SHP77 (cell line): Measurements from ENCODE around the gene INO80E.

Experiments
- DNase-seq, 2 experiments: peaks; one replicate each; lab custom pipeline; 2025; lab: John Stamatoyannopoulos, UW

The INO80E gene

DNA sequence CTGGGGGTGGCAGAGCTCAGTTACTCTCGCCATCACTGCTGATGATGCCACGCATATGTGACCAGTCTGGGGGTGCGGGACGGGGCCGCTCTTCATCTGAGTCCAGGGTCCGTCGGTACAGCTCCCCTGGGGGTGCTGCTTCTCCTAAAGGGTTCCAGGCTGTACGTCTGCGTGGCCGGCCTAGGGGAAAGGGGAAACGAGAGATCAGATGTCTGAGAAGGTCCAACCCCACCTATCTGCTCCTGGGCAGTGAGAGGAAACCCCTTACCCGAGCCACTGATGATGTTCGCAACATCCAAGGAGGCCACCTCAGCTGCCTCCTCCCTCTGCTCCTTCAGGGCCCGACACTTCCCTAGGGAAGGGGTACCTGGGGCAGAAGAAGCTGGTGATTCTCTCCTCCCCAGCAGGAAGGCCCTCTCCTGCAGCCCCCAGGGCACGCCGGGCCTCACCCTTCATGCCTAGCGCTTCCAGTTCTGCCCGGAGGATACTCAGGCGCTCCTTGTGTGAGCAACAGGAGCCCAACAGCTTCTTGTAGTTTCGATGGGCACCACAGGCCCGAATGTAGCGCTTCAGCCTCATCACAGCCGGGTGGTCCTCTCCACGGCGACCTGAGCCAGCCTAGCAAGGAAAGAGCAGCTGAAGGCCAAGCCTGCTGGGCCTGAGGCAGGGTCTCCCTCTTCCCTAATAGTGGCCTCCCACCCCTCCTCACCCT lies 2.7 kb upstream of the INO80E start:
- DNase-seq, result no peak

DNA sequence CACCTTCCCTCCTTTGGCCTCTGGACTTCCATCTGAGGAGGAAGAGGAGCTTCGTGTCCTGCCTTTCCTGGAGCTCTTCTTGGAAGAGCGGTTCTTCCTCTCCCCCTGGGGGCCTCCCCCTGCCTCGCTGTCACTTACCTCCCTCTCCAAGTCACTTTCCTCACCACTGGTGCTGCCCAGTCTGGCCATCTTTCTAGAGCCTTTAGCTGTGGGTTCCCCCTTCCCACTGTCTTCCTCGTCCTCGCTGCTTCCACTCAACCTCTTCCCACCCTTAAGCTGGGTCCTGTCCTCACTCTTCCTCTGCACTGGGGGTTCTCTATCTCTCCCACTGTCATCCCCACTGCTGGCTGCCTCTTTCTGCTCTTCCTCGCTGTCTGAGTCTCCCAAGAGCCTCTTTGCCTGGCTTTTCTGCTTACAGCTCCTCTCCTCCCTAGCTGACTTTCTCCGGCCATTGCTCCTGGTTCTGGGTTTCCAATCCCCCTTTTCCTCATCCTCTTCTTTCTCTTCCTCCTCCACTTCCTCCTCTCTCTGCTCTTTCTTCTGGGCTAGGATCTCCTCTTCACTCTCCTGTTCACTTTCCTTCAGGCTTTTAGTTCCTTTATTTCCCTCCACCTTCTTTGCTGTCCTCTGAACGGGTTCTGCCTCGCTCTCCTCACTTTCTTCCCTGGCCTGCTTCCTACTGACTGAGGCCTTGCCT lies 2.0 kb upstream of the INO80E start:
- no peak for DNase-seq

DNA sequence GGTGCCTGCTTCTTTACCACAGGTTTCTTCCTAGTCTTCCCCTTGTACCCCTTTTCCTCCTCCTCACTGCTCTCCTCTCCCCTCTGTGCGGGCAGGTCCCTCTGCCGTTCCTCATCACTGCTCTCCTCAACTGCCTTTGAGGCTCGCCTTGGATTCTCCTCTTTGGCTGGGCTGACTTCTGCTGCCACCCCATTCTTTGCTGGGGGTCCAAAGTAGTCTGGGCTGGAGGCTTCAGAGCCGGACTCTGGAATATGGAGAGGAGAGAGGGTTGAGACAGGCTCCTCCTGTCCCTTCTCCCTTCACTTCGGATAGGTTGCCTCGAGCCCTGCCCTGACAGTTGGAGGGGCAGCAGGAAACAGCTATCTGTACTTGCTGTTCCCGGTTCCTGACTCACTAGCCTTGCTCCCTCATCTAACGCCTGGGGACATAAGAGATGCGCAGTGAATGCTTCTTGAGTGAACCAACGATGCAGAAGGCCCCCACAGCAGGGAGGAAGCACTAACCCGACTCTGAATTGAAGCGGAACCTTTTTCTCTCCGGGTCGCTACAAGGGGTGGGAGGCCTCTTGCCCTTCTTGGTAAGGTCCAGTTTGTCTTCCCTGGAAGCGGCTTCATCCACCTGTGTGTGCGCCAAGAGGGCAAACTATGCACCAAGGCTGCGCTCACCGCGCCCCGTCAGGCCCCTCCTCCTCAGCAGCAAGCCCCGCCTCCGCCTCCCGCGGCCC lies 1.3 kb upstream of the INO80E start:
- no peak for DNase-seq

DNA sequence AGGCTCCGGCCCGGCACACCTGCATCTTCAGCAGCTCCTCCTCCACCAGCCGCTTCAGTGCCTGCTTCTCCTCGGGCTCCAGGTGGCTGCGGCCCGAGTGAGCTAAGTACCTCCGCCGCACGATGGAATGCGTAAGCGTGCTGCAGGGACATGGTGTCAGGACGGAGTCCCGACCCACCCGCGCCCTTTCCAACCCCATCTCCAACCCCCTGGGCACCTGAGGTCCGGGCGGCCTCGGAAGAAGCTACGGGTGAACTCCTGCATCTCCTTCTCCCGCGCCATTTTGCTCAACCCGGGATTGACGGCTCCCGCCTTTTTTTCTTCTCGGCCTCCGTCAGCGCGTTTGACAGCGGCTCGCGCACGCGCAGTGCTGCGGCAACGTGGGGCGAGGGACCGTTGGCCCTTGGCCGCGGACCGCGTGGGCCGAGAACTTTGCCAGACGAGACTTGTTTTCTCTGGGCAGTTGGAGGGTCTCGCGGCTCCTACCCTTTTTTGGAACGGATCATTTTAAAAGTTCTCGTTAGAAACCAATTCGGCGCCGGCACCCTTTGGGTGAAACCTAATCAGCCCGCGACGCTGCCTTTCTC lies 624 bp upstream of the INO80E start, which contains the start of gene HIRIP3:
HIRIP3 (minus strand) TSS at position 294 of the 587 bp plus-strand sequence; CDS start at position 282, 12 bp downstream.
- DNase-seq, result peak; percentile 89 to 91

DNA sequence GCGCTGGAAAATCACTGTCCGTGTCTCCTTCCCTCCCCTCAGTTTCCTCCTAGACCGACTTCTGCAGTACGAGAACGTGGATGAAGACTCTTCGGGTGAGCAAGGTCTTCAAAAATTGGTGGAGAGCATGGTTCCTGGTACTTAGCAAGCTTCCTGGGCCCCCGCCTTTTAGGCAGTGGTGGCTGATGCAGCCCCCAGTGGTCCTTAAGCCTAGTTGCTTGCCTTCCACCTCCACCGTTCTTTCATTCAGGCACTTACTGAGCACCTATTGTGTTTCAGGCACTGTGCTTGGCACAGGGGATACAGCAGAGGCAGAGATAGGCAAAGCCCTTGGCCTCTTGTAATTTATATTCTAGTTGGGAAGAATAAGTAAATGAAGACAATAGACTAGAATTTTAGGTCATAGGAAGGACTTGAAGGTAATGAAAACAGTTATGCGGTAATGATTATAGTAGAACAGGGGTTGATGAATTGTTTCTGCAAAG lies 767 bp downstream of the INO80E start:
- no peak for DNase-seq

DNA sequence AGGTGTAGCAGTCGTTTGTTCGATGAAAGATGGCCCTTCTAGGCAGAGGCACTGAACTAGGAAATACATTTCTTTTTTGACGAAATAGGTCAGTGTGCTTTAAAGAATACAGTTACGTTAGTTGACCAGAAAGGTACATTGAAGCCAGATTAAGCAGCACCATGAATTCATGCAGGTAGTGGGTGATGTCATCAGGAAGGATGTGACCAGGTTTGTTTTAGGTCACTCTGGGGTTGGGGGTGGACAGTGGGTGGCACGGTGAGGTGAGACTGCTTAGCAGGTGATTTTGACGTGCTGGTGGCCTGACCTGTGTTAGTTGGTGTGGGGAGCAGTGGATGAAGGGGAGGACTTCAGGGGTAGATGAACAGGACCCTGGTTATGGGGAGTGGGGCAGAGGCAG lies 3.6 kb downstream of the INO80E start:
- no peak for DNase-seq

DNA sequence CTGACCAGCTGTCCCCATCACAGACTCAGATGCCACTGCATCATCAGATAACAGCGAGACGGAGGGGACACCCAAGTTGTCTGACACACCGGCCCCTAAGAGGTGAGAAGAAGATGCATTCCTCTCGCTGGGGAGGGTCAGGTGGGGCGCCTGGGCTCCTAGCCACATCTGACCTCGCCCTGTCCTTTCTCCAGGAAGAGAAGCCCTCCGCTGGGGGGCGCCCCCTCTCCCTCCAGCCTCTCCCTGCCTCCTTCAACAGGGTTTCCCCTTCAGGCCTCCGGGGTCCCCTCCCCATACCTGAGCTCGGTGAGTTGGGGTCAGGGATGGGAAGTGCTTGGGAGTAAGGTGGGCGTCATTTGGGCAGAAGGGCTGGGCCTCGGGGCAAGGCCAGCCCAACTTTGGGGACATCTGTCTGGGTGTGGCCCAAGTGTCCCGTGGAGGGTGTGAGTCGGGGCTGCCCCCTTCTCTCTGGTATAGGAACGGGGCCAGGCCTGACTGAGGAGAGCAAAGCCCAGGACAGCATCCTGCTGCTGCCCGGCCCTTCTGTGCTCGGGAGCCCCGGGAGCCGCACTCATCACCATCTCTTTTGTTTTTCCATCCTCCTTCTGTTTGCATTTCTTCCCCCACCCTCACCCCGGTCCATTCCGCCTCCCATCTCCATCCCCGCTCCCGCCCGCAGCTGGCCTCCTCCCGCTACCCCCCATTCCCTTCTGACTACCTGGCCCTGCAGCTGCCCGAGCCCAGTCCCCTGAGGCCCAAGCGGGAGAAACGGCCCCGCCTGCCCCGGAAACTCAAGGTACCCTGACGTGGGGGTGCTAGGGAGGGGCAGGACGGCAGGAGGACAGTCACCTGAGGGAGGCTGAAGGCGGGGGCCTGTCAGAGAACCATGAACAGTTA lies 4.9 kb downstream of the INO80E start:
- no peak for DNase-seq

DNA sequence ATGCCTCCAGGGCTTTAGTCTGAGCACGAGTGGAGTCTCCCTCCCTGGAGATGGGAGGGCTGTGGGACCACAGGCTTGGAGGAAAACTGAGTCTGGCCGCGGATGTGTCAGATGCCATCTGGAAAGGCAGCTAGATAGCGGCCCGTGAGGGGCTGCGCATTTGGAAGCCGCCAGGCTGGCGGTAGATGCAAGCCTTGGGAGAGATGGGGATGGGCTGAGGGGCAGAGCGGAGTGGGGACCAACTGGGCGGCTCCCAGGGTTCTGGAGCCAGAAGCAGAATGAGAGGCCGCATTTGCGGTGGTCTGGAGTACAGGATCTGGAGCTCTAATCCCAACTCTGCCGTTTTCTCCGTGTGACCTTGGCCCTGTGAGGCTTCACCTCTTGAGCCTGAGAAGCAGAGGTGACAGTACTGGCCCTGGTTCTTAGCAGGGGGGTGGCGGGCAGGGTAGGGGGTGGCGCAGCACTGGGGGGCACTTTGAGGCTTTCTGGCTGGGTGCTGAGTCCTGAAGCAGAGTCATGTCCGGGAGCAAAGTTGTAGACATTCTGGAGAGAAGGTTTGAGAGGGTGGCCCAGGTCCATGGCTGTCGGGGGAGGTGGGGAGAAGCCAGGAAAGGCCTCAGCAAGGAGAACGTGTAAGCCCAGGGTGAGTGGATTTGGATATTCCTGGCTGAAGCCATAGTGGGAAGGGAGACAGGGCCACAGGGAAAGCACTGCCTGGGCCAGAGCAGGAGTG lies 6.7 kb downstream of the INO80E start:
- DNase-seq, result no peak

DNA sequence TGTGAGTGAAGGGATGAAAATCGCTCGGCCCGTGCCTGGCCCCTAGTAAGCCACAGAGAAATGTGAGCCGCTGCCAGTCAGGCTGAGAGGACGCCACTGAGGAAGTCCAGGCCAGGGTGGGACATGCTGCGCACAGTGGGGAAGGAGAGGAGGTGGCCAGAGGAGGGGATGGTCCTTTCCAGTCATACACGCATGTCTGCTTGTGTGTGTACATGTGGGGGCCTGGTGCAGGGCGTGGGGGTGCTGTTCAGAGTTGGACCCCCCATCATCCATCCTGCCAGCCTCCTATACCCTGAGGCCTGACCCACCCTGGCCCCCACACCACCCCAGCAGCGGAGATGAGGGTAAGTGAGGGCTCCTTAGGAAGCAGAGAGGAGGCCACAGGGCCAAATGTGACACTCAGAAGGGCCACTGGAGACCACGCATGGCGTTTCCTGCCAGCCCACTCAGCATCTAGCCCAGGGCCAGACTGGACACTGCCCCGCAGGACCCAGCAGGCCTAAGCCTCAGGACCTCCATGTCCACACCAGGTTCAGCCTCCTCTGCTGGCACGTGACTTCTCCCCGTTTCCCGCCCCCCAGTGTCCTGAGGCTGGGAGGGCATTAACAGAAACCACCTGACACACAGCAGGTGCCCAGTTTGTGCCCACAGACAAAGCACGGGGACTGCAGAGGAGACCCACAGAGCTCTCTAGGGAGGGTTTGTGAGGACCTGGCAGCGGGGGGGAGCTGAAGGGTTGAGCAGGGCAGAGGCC lies 7.8 kb downstream of the INO80E start:
- no peak for DNase-seq

DNA sequence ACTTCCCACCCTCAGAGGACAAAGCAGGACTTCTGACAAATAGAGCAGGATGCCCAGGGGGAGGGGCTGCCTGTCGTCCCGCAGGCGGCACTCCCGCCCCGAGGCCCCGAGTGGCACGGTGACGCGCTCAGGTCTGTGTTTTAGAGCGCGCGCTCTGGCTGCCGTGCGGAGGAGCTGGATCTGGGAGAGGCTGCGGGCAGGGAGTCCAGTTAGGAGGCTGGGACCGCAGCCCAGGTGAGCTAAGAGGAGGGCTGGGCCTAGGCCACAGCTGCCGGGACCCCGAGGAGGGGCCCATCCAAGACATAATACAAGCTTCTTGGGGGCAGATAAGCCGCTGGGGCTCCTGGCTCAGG lies 8.4 kb downstream of the INO80E start:
- DNase-seq, result peak; percentile 42 to 76

DNA sequence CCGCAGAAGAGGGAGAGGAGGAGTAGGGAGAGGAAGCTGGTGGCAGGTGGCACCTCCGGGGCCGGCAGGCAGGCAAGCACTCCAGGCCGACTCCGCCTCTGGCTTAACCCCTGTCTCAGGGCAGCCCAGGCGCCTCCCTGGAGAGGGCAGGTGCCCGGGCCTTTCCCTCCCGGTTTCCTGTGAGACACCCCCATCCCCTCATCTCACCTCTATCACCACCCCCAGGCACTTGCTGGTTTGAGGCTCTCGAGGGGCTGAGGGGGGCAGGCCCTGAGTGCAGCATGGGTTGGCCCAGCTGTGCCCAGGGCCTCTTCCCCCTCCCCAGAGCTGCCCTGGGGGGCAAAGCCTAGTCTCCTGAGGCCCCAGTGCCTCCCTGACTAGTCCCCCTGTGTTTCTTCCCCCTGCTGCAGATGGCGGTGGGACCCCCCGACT lies 8.8 kb downstream of the INO80E start:
- DNase-seq, result peak; percentile 42 to 76

DNA sequence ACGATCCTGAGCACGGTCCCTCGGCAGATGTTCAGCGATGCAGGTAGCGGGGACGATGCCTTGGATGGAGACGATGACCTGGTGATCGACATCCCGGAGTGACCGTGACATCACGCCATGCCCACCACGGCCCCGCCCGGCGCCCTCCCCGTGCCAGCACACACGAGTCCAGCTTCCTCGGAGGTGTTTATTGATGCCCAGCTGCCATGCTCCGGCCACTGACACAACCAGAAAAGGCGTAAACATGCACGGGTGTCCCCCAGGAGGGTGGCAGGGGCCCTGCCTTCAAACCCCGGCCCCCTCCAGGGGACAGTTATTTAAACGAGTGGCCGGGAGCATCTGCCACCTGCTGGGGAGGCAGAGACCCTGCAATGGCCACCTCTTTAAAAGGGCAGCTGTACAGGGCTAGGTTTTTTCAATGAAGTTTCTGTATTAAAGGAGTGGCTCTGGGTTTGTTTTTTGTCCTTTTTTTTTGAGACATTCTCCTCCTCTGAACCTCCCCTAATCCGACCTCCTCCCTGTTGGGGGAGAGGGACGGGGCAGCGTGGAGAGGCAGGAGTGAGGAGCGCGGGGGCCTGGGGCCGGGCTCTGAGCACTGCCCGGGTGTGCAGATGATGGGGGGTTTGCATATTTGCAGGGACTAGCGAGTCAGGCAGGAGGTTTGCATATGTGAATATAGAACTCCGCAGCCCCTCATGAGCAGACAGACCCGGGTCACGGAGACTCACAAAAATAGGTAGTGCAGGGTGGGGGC lies 9.5 kb downstream of the INO80E start:
- DNase-seq, result peak; percentile 52 to 77

DNA sequence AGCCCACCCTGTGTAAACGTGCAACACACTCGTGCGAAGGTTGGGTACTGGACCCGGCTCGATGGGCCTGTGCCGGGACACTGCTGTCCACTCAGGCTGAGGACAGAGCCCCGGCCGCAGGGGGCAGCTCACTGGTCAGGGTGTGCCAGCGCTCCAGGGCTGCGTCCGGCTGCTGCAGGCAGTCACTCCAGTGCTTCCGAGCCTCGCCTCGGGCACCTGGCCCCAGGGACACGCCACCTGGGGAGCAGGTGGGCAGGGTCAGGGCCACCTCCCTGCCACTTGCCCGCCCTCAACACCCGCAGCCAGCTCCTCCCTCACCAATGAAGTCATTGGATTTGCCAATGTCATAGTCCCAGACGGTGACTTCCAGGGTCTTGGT lies 10.0 kb downstream of the INO80E start:
- DNase-seq, result no peak

DNA sequence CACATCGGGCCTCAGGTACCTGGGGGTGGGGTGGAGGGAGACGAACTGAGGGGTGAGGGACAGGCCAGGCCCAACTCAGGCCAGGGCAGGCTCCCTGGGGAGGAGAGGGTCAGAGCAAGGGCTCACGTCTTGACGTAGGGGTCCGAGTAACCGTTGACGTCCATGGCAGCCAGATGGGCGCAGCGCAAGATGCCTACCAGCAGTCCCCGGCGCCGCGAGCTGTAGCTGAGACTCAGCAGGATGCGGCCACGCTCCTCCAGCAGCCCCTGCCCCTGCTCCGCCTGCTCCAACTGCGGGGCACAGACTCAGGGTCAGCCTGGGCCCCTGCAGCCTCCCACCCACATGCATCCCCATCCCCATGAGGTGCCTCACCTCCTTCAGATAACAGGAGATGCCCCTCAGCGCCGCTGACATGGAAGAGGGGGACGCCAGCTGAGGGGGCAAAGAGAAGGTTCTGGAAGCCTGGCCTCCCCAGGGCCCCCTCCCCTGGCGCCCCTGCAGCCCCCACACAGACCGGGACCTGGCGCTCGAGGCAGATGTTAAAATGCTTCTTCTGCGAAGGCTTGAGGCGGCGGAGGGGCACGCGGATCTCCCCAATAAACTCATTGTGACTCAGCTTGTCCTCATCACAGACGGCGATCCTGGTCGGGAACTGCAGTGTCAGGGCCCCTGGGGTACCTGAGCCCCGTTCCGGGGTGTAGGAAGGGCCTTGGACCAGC lies 10.8 kb downstream of the INO80E start:
- DNase-seq, result no peak

DNA sequence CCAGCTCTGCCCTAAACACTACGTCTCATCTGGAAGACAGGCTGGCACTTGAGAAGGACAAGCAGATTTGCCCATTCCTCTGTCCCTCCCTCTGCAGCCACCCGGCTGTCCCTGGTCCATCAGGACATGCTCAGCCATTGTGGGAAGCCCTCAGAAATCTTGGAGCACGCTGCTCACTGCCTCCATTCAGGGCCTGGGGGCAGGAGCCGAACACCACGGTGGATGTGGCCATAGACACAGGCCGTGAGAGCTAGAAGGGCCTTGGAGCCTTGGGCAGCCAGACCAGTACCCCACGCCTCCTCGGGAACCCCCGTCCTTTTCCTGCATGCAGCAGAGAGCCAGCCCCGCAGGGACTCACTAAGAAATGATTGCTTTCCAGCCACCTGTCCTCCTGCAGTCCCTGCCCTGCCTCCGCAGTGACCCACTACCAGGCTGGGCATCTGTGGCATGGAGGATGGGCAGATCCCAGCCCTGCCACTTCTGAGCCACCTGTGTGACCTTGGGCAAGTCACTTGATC lies 11.4 kb downstream of the INO80E start:
- no peak for DNase-seq

DNA sequence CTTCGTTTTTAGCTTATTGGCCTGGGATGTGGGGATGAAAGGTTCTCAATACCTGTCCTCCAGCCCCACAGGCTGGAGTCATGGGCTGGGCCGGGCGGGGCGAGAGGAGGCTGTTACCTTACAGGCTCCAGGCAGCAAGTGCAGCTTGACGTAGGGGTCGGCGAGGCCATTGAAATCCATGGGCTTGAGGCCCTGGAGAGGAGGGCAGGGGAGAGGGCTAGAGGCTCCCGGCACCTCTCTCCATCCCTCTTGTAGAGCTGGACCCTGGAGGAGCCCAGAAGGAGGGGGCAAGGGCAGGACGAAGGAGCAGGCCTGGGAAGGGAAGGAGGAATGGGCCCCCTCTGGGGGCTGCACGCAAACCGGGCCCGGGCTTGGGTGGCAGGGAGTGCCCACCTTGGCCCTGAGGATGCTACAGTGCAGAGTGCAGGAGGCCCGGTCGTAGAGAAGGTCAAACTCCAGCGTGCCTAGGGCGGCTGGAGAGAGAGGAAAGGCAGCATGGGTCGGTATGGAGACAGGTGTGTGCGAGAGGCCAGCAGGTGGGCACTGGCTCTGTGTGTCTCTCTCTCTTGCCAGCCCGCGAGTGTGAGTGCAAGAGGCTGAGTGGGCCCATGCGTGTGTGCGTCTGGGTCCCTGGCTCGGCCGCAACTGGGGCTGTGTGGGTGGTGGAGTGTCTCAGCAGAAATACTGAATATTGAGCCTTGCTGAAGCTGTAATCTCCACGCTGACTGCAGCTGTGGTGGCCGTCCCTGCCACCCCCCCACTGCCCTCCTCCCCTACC lies 13.2 kb downstream of the INO80E start:
- DNase-seq, result peak in 1 of 2 experiments; percentile 24
